GM23338 (cell line): ENCODE data around the gene HDHD5. TPM values are rescaled to one million over a fixed set of nuclear protein-coding genes. Genes with fewer than 3 reads are reported as not detected.
A peak's percentile ranks its signal among the peaks of the same experiment; 100 is the strongest.

Experiments
- ATAC-seq: fragments of 200-7000 bp; cut with Tn5 transposase; 3 replicates; pipeline ENCODE4 v1.9.1; 2020
- DNase-seq: peaks from one replicate; pipeline ENCODE4 v3.0.0-alpha.2; 2015; ENCODE audit warnings: low spot score
- H2AFZ ChIP-seq: fragments of 200-600 bp; sonication (generic); 2 replicates; pipeline ENCODE4 v1.8.0; 2016; ENCODE audit warnings: antibody characterized with exemption, mild to moderate bottlenecking, moderate library complexity
- H3F3A ChIP-seq: fragments of 200-600 bp; sonication (generic); replicated peaks from 2 replicates; pipeline ENCODE4 v1.8.0; 2017; ENCODE audit warnings: antibody characterized with exemption, mixed run types, low read depth
- H3K27ac ChIP-seq: fragments of 200-600 bp; sonication (generic); 2 replicates; pipeline ENCODE4 v1.6.1; 2016; ENCODE audit warnings: low read depth
- H3K27me3 ChIP-seq: fragments of 200-600 bp; sonication (generic); 2 replicates; pipeline ENCODE4 v1.8.0; 2016; ENCODE audit warnings: mild to moderate bottlenecking, mixed run types, moderate library complexity; ENCODE audit not compliant: insufficient read depth
- H3K36me3 ChIP-seq: fragments of 200-600 bp; sonication (generic); 2 replicates; pipeline ENCODE4 v1.8.0; 2016; ENCODE audit warnings: mild to moderate bottlenecking; ENCODE audit not compliant: insufficient read depth
- H3K4me1 ChIP-seq: fragments of 200-600 bp; sonication (generic); 2 replicates; pipeline ENCODE4 v1.8.0; 2016; ENCODE audit warnings: mild to moderate bottlenecking, moderate library complexity; ENCODE audit not compliant: insufficient read depth
- H3K4me2 ChIP-seq: fragments of 200-600 bp; sonication (generic); 2 replicates; pipeline ENCODE4 v1.7.1; 2017; ENCODE audit warnings: mixed run types
- H3K4me3 ChIP-seq: fragments of 200-600 bp; sonication (generic); 2 replicates; pipeline ENCODE4 v1.6.1; 2016; ENCODE audit warnings: mixed run types
- H3K79me2 ChIP-seq: fragments of 200-600 bp; sonication (generic); replicated peaks from 2 replicates; pipeline ENCODE4 v1.8.0; 2017; ENCODE audit warnings: mild to moderate bottlenecking; ENCODE audit not compliant: insufficient read depth
- H3K9me2 ChIP-seq: fragments of 200-600 bp; sonication (generic); 2 replicates; pipeline ENCODE4 v1.8.0; 2017; ENCODE audit not compliant: insufficient read depth
- H4K20me1 ChIP-seq: fragments of 200-600 bp; sonication (generic); replicated peaks from 2 replicates; pipeline ENCODE4 v1.8.0; 2017; ENCODE audit warnings: mild to moderate bottlenecking; ENCODE audit not compliant: insufficient read depth
- H3K27ac Mint-ChIP-seq: 2 replicates; pipeline ENCODE4 v1.8.0; 2020; ENCODE audit warnings: inconsistent platforms, mild to moderate bottlenecking, moderate library complexity, mixed read lengths
- H3K27me3 Mint-ChIP-seq: 3 replicates; pipeline ENCODE4 v1.8.0; 2022; ENCODE audit warnings: low read depth, mild to moderate bottlenecking, moderate library complexity, mixed read lengths, inconsistent platforms; ENCODE audit not compliant: insufficient read depth, poor library complexity
- H3K36me3 Mint-ChIP-seq: 3 replicates; pipeline ENCODE4 v1.8.0; 2021; ENCODE audit warnings: low read depth, mild to moderate bottlenecking, inconsistent platforms, moderate library complexity, mixed read lengths
- H3K4me1 Mint-ChIP-seq: 3 replicates; pipeline ENCODE4 v1.8.0; 2020; ENCODE audit warnings: mild to moderate bottlenecking, inconsistent platforms, mixed read lengths
- H3K4me3 Mint-ChIP-seq: 3 replicates; pipeline ENCODE4 v1.8.0; 2021; ENCODE audit warnings: moderate library complexity, mild to moderate bottlenecking, inconsistent platforms, mixed read lengths
- H3K9me3 Mint-ChIP-seq: 3 replicates; pipeline ENCODE4 v1.8.0; 2020; ENCODE audit warnings: moderate library complexity, mild to moderate bottlenecking, inconsistent platforms, mixed read lengths
- CTCF ChIP-seq, 2 experiments: fragments of 200-600 bp in 1 of 2; sonication (generic) in 1 of 2; conservative IDR thresholded peaks; 2 replicates each; pipeline versions ENCODE4 v1.5.1 to v1.6.1; 2016 to 2017; ENCODE audit warnings: antibody characterized with exemption in 2 of 2, low read depth in 2 of 2, mild to moderate bottlenecking in 2 of 2, moderate library complexity in 1 of 2
- ETS1 ChIP-seq: IDR thresholded peaks from 2 replicates; pipeline ENCODE4 v1.6.1; 2016; ENCODE audit warnings: antibody characterized with exemption
- EZH2phosphoT487 ChIP-seq: fragments of 200-600 bp; sonication (generic); IDR thresholded peaks from one replicate; pipeline ENCODE4 v1.8.1; 2018; ENCODE audit warnings: antibody characterized with exemption; ENCODE audit not compliant: unreplicated experiment
- JUNB ChIP-seq: IDR thresholded peaks from one replicate; pipeline ENCODE4 v1.6.1; 2016; ENCODE audit warnings: antibody characterized with exemption; ENCODE audit not compliant: unreplicated experiment
- NANOG ChIP-seq: IDR thresholded peaks from 2 replicates; pipeline ENCODE4 v1.6.1; 2016; ENCODE audit warnings: antibody characterized with exemption, borderline replicate concordance
- POLR2AphosphoS5 ChIP-seq: IDR thresholded peaks from 2 replicates; pipeline ENCODE4 v1.6.1; 2016; ENCODE audit warnings: antibody characterized with exemption, low read depth
- REST ChIP-seq: IDR thresholded peaks from one replicate; pipeline ENCODE4 v1.6.1; 2018; ENCODE audit warnings: antibody characterized with exemption; ENCODE audit not compliant: unreplicated experiment
- STAT1 ChIP-seq: IDR thresholded peaks from one replicate; pipeline ENCODE4 v1.6.1; 2016; ENCODE audit warnings: antibody characterized with exemption; ENCODE audit not compliant: unreplicated experiment
- polyA plus RNA-seq: library from polyadenylated mRNA; unstranded; fragments of >200 nt; fragmentation: Nextera tagmentation; extraction: Ambion mirVana; gene quantifications from 2 replicates; pipeline ENCODE4 v1.2.1, GENCODE V29; 2016
- total RNA-seq: library from RNA; depleted of rRNA; stranded (reverse); fragments of >200 nt; shearing (Covaris generic); gene quantifications from 2 replicates; pipeline ENCODE4 v1.2.3, GENCODE V29; 2014

The HDHD5 gene
- total and polyA plus RNA-seq, 2 experiments from 2014 or later: 70.0 to 116 TPM

GRCh38 chr22:17117400-17117799 lies 41.7 kb downstream of the HDHD5 start (continued):
- TF ChIP-seq REST: no peak
- TF ChIP-seq CTCF (conservative IDR thresholded peaks at IDR 0.05; ENCODE audit: low read depth in 2 of 2): no peak
- TF ChIP-seq JUNB: no peak

GRCh38 chr22:17116572-17117330 lies 42.3 kb downstream of the HDHD5 start:
- H3K36me3 ChIP-seq: no peaks in the 10 kb centered on the region
- TF ChIP-seq ETS1: no peak
- TF ChIP-seq EZH2phosphoT487: no peak
- no peak for TF ChIP-seq STAT1
- TF ChIP-seq POLR2AphosphoS5: no peak
- TF ChIP-seq REST: no peak
- TF ChIP-seq JUNB: no peak
- no peak for TF ChIP-seq NANOG

More at GRCh38 chr22:17116572-17117330, 42.3 kb downstream of the HDHD5 start:
- Histone ChIP-seq H4K20me1 (peaks cover 3% of the 10 kb centered on the region; the same call in 1 of the 2 replicates), H3K4me1 (peaks cover 17% of the 10 kb centered on the region; the same call in 1 of the 2 replicates), H3F3A (peaks cover 9% of the 10 kb centered on the region; the same call in 1 of the 2 replicates), H3K4me2 (peak overlapping the region; percentile 20; the same call in 1 of the 2 replicates), H3K27me3 (peaks cover 10% of the 10 kb centered on the region; the same call in 1 of the 2 replicates), H3K4me3 (no peak overlapping the region), H2AFZ (no peak overlapping the region), H3K9me2 (no peaks in the 10 kb centered on the region), H3K27ac (no peak overlapping the region), H3K79me2 (no peaks in the 10 kb centered on the region)
- H3K9me3 Mint-ChIP-seq: no peaks in the 10 kb centered on the region; the same call in 2 of the 3 replicates
- DNase-seq (no peak), ATAC-seq (no peak)
- peaks cover 26% of the 10 kb centered on the region for H3K4me1 Mint-ChIP-seq
- peaks cover 15% of the 10 kb centered on the region for H3K27me3 Mint-ChIP-seq
- no peak overlapping the region; the same call in none of the 2 replicates for H3K27ac Mint-ChIP-seq
- no peaks in the 10 kb centered on the region for H3K36me3 Mint-ChIP-seq
- H3K4me3 Mint-ChIP-seq: no peak overlapping the region
